Upper lobe of left lung (tissue), 4 donors: ENCODE measurements around the gene TTLL10.

Source experiments
- EP300 ChIP-seq, 4 donors: sonication (generic); formaldehyde crosslinking; IDR thresholded peaks; one replicate each; pipeline ENCODE4 v1.5.1; 2017; ENCODE audit warnings: antibody characterized with exemption in 4 of 4, control low read depth in 2 of 4
- POLR2AphosphoS5 ChIP-seq, 2 donors: sonication (generic); formaldehyde crosslinking; IDR thresholded peaks; one replicate each; pipeline ENCODE4 v1.5.1; 2017; ENCODE audit warnings: antibody characterized with exemption in 2 of 2

DNA sequence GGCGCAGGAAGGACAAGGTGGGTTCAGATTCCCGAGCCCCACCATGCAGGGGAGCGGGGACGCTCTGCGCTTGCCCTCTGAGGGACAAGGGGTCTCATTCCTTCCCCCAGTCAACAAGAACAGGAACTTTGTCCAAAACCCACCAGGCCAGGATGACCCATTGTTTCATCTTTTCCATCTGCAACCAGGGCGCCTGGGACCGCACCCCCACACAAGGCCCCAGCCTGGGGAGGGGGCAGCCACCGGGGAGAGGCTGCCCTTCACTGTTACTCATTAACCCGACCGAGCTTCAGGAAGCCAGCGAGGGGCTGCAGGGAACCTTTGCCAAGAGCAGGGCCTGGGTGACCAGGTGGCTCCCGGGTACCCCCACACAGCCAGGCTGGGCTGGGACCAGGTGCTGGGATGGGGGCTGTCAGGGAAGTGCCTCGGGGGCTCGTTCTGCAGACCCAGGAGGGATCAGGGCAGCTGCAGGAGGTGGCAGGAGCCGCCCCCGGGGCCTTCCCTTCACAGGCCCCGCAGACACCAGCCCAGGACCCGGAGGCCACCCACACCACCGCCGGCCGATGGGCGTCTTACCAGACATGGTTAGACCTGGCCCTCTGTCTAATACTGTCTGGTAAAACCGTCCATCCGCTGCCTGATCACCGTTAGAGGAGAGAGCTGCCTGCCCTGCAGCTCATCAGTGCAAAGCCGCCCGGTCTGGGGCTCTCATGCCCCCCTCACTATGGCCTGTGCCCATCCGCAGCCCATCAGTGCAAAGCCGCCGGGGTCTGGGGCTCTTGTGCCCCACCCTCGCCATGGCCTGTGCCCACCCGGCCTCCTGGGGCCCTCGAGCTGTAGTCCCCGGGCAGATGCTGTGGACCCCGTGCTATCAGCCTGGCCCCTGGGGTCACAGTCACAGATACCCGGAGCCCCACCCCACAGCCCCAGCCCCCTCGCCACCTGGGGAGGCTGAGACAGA lies 4.9 kb upstream of the TTLL10 start:
- no peak for TF ChIP-seq EP300 (IDR thresholded peaks at IDR 0.05)
- no peak for TF ChIP-seq POLR2AphosphoS5 (IDR thresholded peaks at IDR 0.05)
